Cortex of kidney (tissue), 1 donor: ENCODE results near the gene AGAP1.

ENCODE experiments used
- DNase-seq: peaks from one replicate; lab custom pipeline; 2025; lab: John Stamatoyannopoulos, UW

AGAP1 gene

DNA sequence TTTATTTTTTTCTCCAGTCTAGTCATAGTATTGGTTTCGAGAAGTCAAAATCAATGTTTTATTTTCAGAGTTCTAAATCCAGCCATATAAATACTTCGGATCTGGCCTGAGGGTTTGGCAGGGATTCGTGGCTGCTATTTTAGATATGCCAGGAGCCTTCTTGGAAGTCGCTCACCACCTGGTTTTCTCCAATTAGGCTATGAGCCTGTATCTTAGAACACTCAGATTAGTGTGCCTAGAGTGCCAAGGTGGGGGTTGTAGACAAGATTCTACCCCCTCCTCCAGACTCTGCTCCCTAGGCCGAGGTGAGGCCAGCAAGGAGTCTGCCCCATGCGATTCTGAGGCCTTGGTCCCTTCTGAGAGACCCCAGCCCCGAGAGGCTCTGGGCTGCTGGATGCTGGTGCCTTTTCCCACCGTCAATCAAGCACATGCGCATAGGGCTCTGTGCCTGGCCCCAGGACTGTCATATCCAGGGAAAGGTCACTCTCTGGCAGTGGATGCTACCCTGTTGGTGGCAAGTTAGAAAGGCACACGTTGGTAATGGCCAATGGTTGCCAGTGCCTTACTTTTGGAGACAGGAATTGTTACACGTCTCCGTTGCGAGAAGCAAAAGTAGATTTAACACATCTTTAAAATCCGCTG is 197.1 kb downstream of the AGAP1 start:
- DNase-seq, result no peak

DNA sequence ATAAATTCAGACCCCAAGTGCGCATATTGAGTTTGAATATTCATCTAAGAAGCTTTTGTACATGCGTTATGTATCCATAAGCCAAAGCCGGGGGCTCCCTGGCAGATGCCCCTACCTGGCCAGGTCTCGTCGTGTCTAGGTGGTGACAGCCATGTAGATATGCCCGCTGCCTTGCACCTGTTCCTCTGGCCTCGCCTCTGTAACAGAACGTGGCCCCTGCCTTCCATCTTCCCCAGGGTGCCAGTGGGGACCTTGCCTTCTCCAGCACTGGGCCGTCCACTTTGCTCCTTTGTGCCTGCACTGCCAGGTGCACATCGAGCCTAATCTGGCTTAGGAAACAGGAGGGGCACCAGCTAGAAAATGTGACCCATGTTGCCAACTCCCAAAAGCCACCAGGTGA is 198.2 kb downstream of the AGAP1 start:
- no peak for DNase-seq

- no peak for DNase-seq
Observed at GRCh38 chr2:235692671-235693171, 198.9 kb downstream of the AGAP1 start.

GRCh38 chr2:235693279-235693678 is 199.4 kb downstream of the AGAP1 start:
- DNase-seq, result no peak

- no peak for DNase-seq
Observed at GRCh38 chr2:235694721-235695601, 201.1 kb downstream of the AGAP1 start.

- DNase-seq, result no peak
Observed at GRCh38 chr2:235695602-235695895, 201.7 kb downstream of the AGAP1 start.

DNA sequence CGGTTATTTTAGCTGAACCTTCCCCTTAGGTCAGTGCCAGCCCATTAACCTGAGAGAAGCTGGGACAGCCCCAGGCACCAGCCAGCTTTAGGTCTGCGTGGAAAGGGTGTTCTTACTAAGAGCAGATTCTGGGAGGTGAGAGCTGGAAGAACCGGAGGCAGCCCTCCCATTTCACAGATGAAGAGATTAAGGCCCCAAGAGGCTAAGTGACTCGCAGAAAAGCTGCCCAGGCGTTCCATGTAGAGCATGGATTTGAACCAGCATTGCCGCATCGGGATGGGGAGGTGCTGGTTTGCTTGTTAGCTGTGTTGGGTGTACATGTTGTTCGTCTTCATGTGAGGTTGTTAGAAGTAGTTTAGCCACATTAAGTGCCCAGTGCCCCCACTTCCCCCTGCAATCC is 203.2 kb downstream of the AGAP1 start:
- DNase-seq, result no peak

- DNase-seq, result no peak
Observed at GRCh38 chr2:235698028-235698427, 204.2 kb downstream of the AGAP1 start.

- no peak for DNase-seq
Observed at GRCh38 chr2:235698491-235698890, 204.6 kb downstream of the AGAP1 start.

- DNase-seq, result no peak
Observed at GRCh38 chr2:235699576-235699975, 205.7 kb downstream of the AGAP1 start.

- no peak for DNase-seq
Observed at GRCh38 chr2:235701206-235701981, 207.6 kb downstream of the AGAP1 start.

DNA sequence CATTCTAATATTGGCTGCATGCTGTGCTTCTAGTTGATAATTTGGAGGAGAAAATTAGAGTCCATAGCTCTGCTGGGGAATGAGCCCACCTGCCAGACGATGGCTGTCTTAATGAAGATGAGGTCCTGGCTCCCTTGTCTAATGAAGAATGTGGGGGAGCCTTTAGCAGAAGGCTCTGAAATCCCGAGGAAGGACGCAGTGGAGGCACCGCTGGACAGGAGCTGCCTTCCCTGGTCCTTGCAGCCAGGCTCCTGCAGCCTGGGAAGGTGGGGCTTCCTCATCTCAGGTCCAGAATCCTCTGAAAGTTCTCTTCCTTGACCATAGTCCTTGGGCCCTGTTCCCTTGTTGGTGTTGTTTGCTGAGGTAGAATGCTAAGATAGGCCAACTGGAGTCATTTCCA is 208.3 kb downstream of the AGAP1 start:
- no peak for DNase-seq

DNA sequence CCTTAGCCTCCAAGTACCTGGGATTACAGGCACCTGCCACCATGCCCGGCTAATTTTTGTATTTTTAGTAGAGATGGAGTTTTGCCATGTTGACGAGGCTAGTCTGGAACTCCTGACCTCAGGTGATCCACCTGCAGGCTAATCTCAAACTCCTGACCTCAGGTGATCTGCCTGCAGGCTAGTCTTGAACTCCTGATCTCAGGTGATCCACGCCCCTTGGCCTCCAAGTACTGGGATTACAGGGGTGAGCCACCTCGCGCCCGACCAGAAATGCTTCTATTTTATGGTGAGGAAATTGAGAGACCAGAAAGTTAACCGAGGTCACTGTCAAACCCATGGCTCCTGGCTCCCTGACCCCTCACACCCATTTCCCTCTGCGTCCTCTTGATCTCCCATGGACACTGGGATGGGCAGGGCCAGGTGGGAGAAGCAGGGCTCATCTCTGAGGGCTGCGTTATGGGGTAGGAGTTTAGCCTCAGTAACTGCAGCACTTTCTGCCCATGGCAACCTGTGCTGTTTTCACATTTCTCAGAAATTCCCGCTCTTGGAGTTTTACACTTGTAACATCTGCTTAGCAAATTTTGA is 210.0 kb downstream of the AGAP1 start:
- no peak for DNase-seq

GRCh38 chr2:235705296-235705695 is 211.5 kb downstream of the AGAP1 start:
- no peak for DNase-seq

DNA sequence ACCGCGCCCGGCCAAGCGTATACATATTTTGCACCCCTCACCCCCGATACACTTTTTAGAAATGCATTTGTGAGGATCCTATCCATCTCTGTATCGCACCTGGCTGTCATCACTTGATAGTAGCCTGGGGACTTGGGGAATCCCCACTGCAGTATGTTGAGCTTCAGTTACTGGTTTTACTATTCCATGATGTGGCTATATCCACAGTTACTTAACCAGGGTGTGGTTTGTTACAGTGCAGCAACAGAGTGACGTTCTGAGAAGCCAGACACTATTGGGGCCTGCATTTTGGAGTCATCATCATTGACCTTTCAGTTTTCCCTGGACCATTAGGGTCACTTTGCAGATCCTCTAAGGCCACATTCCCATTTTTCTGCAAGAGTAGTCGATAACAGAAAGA is 212.7 kb downstream of the AGAP1 start:
- no peak for DNase-seq

DNA sequence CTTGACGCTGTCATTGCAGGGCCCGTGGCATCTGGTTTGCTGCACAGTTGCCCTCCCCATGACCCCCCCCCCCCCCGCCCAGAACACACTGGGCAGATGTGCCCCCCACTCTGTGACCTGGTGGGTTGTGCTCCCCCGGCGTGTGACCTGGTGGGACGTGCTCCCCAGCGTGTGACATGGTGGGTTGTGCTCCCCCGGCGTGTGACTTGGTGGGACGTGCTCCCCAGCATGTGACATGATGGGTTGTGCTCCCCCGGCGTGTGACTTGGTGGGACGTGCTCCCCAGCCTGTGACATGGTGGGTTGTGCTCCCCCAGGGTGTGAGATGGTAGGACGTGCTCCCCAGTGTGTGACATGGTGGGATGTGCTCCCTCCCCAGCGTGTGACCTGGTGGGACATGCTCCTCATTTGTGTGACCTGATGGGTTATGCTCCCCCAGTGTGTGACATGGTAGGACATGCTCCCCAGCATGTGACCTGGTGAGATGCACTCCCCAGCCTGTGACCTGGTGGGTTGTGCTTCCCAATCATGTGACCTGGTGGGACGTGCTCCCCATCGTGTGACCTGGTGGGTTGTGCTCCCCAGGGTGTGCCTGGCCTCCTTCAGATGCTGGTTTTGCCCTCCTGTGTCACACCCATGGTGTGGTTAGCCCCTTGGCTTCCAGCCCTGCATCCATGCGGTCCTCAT is 213.7 kb downstream of the AGAP1 start:
- no peak for DNase-seq

DNA sequence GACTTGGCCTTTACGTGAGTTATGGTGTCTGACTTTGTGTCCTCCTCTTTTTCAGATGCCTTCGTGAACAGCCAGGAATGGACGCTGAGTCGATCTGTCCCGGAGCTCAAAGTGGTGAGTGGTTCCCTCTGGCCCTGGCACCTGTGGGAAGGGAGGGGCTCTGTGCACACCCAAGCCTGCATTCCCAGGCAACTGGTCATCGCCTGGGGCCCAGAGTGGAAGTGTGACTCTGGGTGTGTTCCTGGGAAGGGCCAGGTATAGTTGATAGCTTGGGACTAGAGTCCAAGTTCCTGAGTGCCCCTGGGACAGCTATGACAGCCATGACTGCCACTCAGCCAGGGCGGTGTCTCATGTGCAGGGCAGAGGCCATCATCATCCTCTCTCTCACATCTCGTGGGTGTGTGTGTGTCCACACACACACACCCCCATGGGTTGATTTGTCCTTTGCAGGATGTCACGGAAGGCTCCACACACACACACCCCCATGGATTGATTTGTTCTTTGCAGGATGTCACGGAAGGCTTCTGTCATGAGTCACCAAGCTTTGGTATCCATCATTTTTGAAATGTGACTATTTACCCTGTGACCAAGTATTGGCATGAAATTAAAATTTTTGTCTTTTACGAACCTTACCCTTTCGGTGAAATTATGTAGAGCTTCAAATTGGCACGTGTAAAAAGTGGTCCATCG is 215.4 kb downstream of the AGAP1 start:
- DNase-seq, result no peak

GRCh38 chr2:235709969-235710879 is 216.4 kb downstream of the AGAP1 start:
- DNase-seq, result no peak

DNA sequence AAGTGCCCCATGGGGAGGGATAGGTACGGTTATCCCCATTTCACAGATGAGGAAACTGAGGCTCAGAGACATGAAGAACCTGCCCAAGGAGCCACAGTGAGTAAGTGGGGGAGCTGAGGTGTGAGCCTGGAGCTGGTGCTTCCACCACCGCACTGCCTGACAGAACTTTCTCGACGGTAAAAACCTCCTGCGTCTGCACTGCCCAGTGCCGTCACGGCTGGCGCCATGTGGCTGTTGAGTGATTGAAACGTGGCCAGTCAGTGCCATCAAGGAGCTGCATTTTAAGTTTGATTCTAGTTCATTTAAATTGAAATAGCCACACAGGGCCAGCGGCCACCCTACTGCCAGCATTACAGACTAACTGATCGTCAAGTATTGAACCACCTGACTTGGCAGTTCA is 217.1 kb downstream of the AGAP1 start:
- DNase-seq, result no peak

DNA sequence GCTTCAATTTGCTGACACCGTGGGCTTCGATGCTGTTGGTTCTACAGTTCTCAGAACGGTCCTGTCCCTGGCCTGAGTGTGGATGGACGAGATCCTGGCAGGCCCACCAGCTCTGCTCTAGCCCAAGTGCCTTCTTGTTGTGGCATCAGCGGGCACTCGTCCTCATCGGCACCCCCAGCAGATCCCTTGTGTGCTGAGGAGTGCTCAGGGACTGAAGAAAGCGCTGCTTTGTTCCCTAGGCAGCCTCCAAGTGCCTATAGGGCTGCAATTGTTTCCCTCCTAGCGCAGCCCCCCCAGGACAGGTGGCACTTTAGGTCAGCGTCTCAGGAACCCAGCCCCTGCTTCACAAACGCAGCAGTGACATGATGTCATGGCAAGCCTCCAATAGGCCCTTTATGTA is 217.7 kb downstream of the AGAP1 start:
- DNase-seq, result no peak
